Colonic mucosa (tissue), 4 donors: Measurements from ENCODE around the gene MEGF6. TPM values are rescaled to one million over a fixed set of nuclear protein-coding genes. Genes with fewer than 3 reads are reported as not detected.

Source experiments
- DNase-seq: peaks from one replicate; pipeline ENCODE4 v3.0.0-alpha.2; 2020
- H3K27ac ChIP-seq: fragments of 200-600 bp; one replicate; pipeline ENCODE4 v1.8.0; 2021
- H3K27me3 ChIP-seq: fragments of 200-600 bp; one replicate; pipeline ENCODE4 v1.8.0; 2021
- H3K36me3 ChIP-seq: fragments of 200-600 bp; one replicate; pipeline ENCODE4 v1.8.0; 2021
- H3K4me1 ChIP-seq: fragments of 200-600 bp; one replicate; pipeline ENCODE4 v1.8.0; 2021; ENCODE audit warnings: mild to moderate bottlenecking
- H3K4me3 ChIP-seq: fragments of 200-600 bp; one replicate; pipeline ENCODE4 v1.8.0; 2021
- H3K9ac ChIP-seq, 2 donors: one replicate each; pipeline ENCODE4 v1.7.0; 2013; ENCODE audit warnings: control low read depth in 2 of 2, low read depth in 2 of 2, low read length in 2 of 2
- H3K9me3 ChIP-seq: fragments of 200-600 bp; one replicate; pipeline ENCODE4 v1.8.0; 2021
- intact Hi-C: fragments of 100-400 bp; cut with DNase I; formaldehyde crosslinking; loops from one replicate; pipeline ENCODE4 v1.14.1; 2022
- total RNA-seq, 2 donors: library from RNA; stranded (reverse); fragmentation: NEBNext Ultra II Directional in 1 of 2; extraction: Animal tissue kit (Norgen Biotek cat#: 25700) in 1 of 2; gene quantifications; one replicate each; pipeline ENCODE4 v1.2.1, GENCODE V29; 2021
- TF ChIP-seq, protein P1 (sequence below): fragments of 200-600 bp; IDR thresholded peaks from one replicate; pipeline ENCODE4 v1.8.0; 2022; ENCODE audit warnings: antibody characterized with exemption, mild to moderate bottlenecking
- donor health status: healthy.
- donor health status: DM: no; HTN: no; CAD: no.
- donor health status: DM: no; HTN: no; CAD: no.

The MEGF6 gene
- total RNA-seq, 2 donors from 2014 or later, result 5.2 to 6.4 TPM

DNA sequence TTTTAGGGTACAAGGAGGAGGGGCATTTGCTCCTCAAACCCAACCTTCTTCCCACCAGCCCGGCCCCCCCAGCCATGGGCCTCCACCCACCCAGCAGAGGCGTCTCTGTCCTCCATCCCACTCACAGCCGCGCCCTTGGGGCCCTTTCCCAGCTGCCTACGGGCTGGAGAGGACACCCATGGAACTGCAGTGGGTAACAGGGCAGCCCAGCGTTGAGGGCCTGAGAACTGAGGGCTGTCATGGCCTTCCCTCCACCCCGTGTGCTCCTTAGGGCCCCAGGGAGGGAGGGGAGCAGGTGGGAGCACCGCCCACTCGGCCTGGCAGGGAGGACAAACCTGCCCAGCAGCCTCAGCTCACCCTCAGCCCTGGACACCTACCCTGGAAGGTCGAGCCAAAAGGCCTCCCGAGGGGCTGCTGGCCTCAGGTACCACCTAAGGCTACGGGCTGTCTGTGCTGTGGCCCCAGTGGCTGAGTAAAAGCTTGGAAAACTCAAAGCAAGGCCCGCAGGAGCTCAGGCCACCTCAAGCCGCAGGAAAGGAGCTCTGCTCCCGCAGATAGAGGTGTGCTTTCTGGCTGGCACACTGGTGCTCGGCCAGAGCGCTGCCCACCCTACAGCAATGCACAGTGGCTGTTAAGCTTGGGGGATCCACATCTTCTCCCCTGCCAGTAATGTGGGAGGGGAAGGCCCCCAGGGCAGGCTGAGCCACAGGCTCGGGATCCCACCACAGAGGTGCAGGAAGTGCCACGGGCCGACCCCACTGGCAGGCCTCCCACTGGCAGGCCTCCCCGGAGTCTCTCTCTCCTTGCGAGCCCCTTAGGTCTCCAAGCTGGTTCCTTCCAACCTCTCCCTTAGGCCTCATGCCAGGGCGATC, 159.1 kb downstream of the MEGF6 start:
- no peak overlapping the region for H3K4me3 ChIP-seq
- H3K9me3 ChIP-seq, result no peaks in the 10 kb centered on the region
- peaks cover 10% of the 10 kb centered on the region for H3K27me3 ChIP-seq
- H3K27ac ChIP-seq, result no peak overlapping the region
- intact Hi-C loops, result no loop called here
- TF ChIP-seq, protein P1, sequence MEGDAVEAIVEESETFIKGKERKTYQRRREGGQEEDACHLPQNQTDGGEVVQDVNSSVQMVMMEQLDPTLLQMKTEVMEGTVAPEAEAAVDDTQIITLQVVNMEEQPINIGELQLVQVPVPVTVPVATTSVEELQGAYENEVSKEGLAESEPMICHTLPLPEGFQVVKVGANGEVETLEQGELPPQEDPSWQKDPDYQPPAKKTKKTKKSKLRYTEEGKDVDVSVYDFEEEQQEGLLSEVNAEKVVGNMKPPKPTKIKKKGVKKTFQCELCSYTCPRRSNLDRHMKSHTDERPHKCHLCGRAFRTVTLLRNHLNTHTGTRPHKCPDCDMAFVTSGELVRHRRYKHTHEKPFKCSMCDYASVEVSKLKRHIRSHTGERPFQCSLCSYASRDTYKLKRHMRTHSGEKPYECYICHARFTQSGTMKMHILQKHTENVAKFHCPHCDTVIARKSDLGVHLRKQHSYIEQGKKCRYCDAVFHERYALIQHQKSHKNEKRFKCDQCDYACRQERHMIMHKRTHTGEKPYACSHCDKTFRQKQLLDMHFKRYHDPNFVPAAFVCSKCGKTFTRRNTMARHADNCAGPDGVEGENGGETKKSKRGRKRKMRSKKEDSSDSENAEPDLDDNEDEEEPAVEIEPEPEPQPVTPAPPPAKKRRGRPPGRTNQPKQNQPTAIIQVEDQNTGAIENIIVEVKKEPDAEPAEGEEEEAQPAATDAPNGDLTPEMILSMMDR, result no peak
- H3K9ac ChIP-seq, result peak overlapping the region in 1 of 2 donors; percentile 39
- H3K36me3 ChIP-seq, result no peaks in the 10 kb centered on the region
- no peak for DNase-seq
- H3K4me1 ChIP-seq, result peaks cover 23% of the 10 kb centered on the region

DNA sequence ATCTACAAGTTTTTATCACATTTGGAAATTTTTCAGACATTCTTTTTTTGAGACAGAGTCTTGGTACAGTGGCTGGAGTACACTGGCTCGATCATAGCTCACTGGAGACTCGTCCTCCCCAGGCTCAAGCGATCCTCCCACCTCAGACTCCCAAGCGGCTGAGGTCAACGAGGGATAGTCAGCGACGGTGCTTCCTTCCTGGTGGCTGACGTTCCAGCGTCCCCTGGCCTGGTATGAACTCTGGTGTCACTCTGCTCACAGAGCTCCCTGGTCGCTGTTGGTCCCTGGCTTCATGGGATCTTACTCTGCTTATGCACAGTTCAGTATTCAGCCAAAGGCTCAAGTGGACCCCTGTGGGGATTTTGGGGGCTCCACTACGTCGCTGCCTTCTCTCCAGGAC, 160.3 kb downstream of the MEGF6 start:
- TF ChIP-seq, protein P1, result no peak
- Histone ChIP-seq H3K4me3 (no peak overlapping the region), H3K27me3 (peaks cover 10% of the 10 kb centered on the region), H3K36me3 (no peaks in the 10 kb centered on the region), H3K4me1 (peaks cover 12% of the 10 kb centered on the region), H3K9ac (no peak overlapping the region), H3K9me3 (no peaks in the 10 kb centered on the region), H3K27ac (no peak overlapping the region)
- intact Hi-C loops, result no loop called here
- DNase-seq, result no peak

DNA sequence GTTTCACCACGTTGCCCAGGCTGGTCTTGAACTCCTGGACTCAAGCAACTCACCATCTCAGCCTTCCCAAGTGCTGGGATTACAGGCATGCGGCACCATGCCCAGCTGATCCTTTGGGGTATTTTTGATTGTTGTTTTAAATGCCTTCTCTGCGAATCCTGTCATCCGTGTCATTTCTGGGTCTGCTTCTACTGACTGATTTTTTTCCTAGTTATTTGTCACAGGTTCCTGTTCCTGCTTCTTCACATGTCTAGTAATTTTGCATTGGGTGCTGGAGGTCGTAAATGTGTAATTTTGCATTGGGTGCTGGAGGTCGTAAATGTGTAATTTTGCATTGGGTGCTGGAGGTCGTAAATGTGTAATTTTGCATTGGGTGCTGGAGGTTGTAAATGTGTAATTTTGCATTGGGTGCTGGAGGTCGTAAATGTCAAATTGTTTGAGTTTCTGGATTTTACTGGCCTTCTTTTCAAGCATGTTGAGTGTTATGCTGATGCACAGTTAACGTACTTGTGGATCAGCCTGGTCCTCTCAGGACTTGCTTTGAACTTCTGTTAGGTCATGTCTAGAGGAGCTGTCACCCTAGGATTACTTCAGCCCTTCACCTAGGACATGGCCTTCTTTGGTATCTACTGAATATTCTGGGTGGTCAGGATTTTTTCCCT, 161.0 kb downstream of the MEGF6 start:
- DNase-seq, result no peak
- H3K36me3 ChIP-seq, result no peaks in the 10 kb centered on the region
- no peak overlapping the region for H3K27ac ChIP-seq
- H3K4me1 ChIP-seq, result peaks cover 7% of the 10 kb centered on the region
- no peak overlapping the region for H3K9ac ChIP-seq
- H3K27me3 ChIP-seq, result peaks cover 10% of the 10 kb centered on the region
- no peak overlapping the region for H3K4me3 ChIP-seq
- TF ChIP-seq, protein P1, result no peak
- no peaks in the 10 kb centered on the region for H3K9me3 ChIP-seq
- intact Hi-C loops, result no loop called here

DNA sequence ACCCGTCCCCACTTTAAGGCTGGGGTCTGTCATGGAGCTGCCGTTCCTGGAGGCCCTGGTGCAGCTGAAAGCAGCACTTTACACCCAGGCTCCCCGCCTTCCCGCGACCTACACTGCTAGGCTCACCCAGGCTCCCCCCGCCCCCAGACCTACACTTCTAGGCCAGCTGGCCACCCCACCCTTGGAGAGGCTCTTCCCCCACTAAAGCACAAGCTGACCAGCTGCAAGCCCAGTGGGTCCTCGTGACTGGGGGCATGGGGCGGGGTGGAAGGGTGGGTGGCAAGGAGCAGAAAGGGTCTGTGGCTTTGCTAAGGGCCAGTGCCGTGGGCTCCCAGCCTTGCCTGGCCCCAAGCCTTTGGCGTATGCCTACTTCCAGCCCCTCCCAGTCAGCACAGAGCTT, 166.6 kb downstream of the MEGF6 start:
- H3K9me3 ChIP-seq, result no peaks in the 10 kb centered on the region

DNA sequence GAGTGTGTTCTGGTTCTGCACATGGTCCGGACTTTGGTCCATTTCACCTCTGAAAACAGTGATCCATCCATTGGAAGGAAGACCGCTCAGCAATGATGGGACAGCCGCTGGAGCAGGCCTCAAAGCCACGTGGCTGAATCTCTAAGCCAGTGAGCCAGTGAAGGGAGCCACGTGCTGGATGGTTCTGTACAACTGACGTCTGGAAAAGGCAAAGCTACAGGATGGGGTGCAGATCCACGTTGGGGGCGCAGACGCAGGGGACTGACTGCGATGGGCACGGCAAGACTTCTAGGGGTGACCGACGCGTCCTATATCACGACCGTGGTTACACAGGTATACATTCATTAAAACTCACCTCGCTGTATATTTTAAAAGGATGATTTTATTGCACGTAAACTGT, 167.0 kb downstream of the MEGF6 start:
- Histone ChIP-seq H3K27me3 (no peaks in the 10 kb centered on the region), H3K27ac (no peak overlapping the region), H3K4me3 (no peak overlapping the region), H3K4me1 (no peaks in the 10 kb centered on the region), H3K9ac (no peak overlapping the region), H3K36me3 (no peaks in the 10 kb centered on the region), H3K9me3 (no peaks in the 10 kb centered on the region)
- intact Hi-C loops, result no loop called here
- DNase-seq, result no peak
- TF ChIP-seq, protein P1, result no peak

More for the DNA sequence above, 166.6 kb downstream of the MEGF6 start:
- H3K36me3 ChIP-seq, result no peaks in the 10 kb centered on the region
- no peak overlapping the region for H3K9ac ChIP-seq
- H3K4me3 ChIP-seq, result no peak overlapping the region
- intact Hi-C loops, result no loop called here
- H3K4me1 ChIP-seq, result no peaks in the 10 kb centered on the region
- TF ChIP-seq, protein P1, result no peak
- no peaks in the 10 kb centered on the region for H3K27me3 ChIP-seq
- no peak for DNase-seq
- no peak overlapping the region for H3K27ac ChIP-seq
